ENCODE data around the gene CACNA1G.

Gene CACNA1G

GRCh38 chr17:50584749-50585148, 24.2 kb downstream of the CACNA1G start:
- Histone ChIP-seq H3K4me2 (ENCODE audit: low read length) (no peak overlapping the region), H3K27me3 (ENCODE audit: control insufficient read depth, insufficient read depth, low read length) (peaks cover 59% of the 10 kb centered on the region), H3K9ac (ENCODE audit: low read depth, low read length) (no peak overlapping the region), H3K4me1 (ENCODE audit: control insufficient read depth, insufficient read depth, low read length) (peaks cover 7% of the 10 kb centered on the region), H3K4me3 (ENCODE audit: low read length) (no peak overlapping the region), H3K9me3 (replicated peaks; ENCODE audit: low read length) (no peaks in the 10 kb centered on the region), H3K36me3 (ENCODE audit: insufficient read depth, low read length) (no peaks in the 10 kb centered on the region)

DNA sequence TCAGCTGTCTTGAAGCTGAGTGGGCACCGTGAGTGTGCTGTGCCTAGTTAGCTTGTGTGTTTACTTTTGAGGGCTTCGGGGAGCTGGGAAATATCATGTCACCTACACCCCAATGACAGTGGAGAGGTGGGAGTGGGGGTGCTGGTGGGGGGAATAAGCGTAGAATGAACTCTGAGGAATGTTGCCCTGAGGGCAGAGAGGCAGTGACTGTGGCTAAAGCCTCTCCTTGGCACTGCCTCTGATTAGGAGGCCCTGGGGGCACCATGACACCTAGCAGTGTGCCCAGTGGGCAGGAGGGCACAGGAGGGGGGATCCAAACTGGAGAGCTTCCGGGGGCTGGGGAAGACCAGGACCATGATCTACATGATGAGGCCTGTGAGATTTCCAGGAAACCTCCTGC, 24.8 kb downstream of the CACNA1G start:
- no peaks in the 10 kb centered on the region for H3K36me3 ChIP-seq (ENCODE audit: insufficient read depth, low read length)
- H3K4me3 ChIP-seq (ENCODE audit: low read length) = no peak overlapping the region
- H3K27me3 ChIP-seq (ENCODE audit: control insufficient read depth, insufficient read depth, low read length) = peaks cover 54% of the 10 kb centered on the region
- H3K9ac ChIP-seq (ENCODE audit: low read depth, low read length) = no peak overlapping the region
- H3K4me1 ChIP-seq (ENCODE audit: control insufficient read depth, insufficient read depth, low read length) = peaks cover 7% of the 10 kb centered on the region
- no peaks in the 10 kb centered on the region for H3K9me3 ChIP-seq (replicated peaks; ENCODE audit: low read length)
- no peak overlapping the region for H3K4me2 ChIP-seq (ENCODE audit: low read length)

DNA sequence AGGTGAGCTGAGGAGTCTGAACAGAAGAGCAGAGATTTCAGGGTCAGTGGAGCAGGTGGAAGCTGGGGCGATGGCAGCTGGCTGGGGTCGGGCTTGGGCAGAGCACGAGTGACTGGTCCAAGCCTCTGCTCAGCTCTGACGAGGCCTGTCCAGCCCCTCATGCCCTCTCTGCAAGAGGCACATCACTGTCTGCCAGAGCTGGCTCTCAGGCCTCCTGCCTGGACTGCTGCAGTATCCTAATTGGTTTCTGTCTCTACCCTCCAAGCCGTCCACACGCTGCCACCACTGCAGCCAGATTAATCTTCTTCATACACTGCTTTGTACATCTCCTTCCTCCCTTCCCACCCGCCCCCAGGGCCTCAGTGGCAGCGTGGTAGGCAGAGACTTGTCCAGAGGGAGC, 25.4 kb downstream of the CACNA1G start:
- H3K27me3 ChIP-seq (ENCODE audit: control insufficient read depth, insufficient read depth, low read length) = peaks cover 51% of the 10 kb centered on the region
- no peak overlapping the region for H3K4me2 ChIP-seq (ENCODE audit: low read length)
- no peak overlapping the region for H3K9ac ChIP-seq (ENCODE audit: low read depth, low read length)
- H3K36me3 ChIP-seq (ENCODE audit: insufficient read depth, low read length) = no peaks in the 10 kb centered on the region
- H3K4me3 ChIP-seq (ENCODE audit: low read length) = no peak overlapping the region
- H3K4me1 ChIP-seq (ENCODE audit: control insufficient read depth, insufficient read depth, low read length) = peaks cover 7% of the 10 kb centered on the region
- H3K9me3 ChIP-seq (replicated peaks; ENCODE audit: low read length) = no peaks in the 10 kb centered on the region

- Histone ChIP-seq H3K4me1 (ENCODE audit: control insufficient read depth, insufficient read depth, low read length) (peaks cover 7% of the 10 kb centered on the region), H3K36me3 (ENCODE audit: insufficient read depth, low read length) (no peaks in the 10 kb centered on the region), H3K4me2 (ENCODE audit: low read length) (no peak overlapping the region), H3K4me3 (ENCODE audit: low read length) (no peak overlapping the region), H3K9me3 (replicated peaks; ENCODE audit: low read length) (no peaks in the 10 kb centered on the region), H3K27me3 (ENCODE audit: control insufficient read depth, insufficient read depth, low read length) (peaks cover 48% of the 10 kb centered on the region), H3K9ac (ENCODE audit: low read depth, low read length) (no peak overlapping the region)
Observed at GRCh38 chr17:50586421-50587247, 26.1 kb downstream of the CACNA1G start.

GRCh38 chr17:50587571-50587970, 27.1 kb downstream of the CACNA1G start:
- no peaks in the 10 kb centered on the region for H3K36me3 ChIP-seq (ENCODE audit: insufficient read depth, low read length)
- peaks cover 44% of the 10 kb centered on the region for H3K27me3 ChIP-seq (ENCODE audit: control insufficient read depth, insufficient read depth, low read length)
- H3K4me3 ChIP-seq (ENCODE audit: low read length) = no peak overlapping the region
- no peak overlapping the region for H3K9ac ChIP-seq (ENCODE audit: low read depth, low read length)
- H3K4me1 ChIP-seq (ENCODE audit: control insufficient read depth, insufficient read depth, low read length) = peaks cover 7% of the 10 kb centered on the region
- no peaks in the 10 kb centered on the region for H3K9me3 ChIP-seq (replicated peaks; ENCODE audit: low read length)
- H3K4me2 ChIP-seq (ENCODE audit: low read length) = no peak overlapping the region

DNA sequence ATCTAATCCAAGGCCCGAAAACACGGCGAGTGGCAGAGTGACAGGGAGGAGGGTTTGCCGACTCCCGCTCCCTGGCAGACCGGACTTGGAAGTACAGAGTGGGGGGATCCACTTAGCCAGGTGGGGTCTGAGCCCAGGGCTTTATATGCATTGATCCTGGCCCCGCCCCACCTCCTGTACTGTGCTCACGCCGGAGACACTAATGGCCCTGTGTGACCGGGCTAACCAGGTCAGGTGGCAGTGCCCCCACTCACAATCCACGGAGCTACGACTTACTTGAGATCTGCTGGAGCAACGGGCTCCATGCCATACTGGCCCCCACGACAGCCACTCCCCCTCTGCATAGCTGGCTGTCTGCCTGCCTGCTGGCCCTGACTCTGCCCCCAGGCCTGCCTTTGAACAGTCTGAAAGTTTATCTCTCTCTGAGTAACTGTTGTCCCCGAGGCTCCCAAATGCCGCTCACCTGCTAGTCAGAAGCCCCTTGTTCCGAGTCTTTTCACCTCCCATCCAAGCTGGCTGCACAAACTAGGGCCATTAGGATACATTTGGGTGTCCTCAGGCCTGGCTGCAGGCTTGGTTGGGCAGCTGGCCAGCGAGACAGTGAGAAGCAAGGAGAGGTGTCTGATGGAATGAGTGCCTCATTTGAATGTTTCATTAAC, 28.0 kb downstream of the CACNA1G start:
- Histone ChIP-seq H3K9me3 (replicated peaks; ENCODE audit: low read length) (no peaks in the 10 kb centered on the region), H3K36me3 (ENCODE audit: insufficient read depth, low read length) (no peaks in the 10 kb centered on the region), H3K27me3 (ENCODE audit: control insufficient read depth, insufficient read depth, low read length) (peaks cover 36% of the 10 kb centered on the region), H3K9ac (ENCODE audit: low read depth, low read length) (no peak overlapping the region), H3K4me2 (ENCODE audit: low read length) (no peak overlapping the region), H3K4me1 (ENCODE audit: control insufficient read depth, insufficient read depth, low read length) (peaks cover 7% of the 10 kb centered on the region), H3K4me3 (ENCODE audit: low read length) (no peak overlapping the region)

GRCh38 chr17:50589095-50589705, 28.7 kb downstream of the CACNA1G start:
- H3K4me1 ChIP-seq (ENCODE audit: control insufficient read depth, insufficient read depth, low read length) = peaks cover 7% of the 10 kb centered on the region
- no peak overlapping the region for H3K4me3 ChIP-seq (ENCODE audit: low read length)
- H3K9me3 ChIP-seq (replicated peaks; ENCODE audit: low read length) = no peaks in the 10 kb centered on the region
- peak overlapping the region; percentile 1 for H3K4me2 ChIP-seq (ENCODE audit: low read length)
- H3K27me3 ChIP-seq (ENCODE audit: control insufficient read depth, insufficient read depth, low read length) = peaks cover 30% of the 10 kb centered on the region
- H3K36me3 ChIP-seq (ENCODE audit: insufficient read depth, low read length) = no peaks in the 10 kb centered on the region
- no peak overlapping the region for H3K9ac ChIP-seq (ENCODE audit: low read depth, low read length)

DNA sequence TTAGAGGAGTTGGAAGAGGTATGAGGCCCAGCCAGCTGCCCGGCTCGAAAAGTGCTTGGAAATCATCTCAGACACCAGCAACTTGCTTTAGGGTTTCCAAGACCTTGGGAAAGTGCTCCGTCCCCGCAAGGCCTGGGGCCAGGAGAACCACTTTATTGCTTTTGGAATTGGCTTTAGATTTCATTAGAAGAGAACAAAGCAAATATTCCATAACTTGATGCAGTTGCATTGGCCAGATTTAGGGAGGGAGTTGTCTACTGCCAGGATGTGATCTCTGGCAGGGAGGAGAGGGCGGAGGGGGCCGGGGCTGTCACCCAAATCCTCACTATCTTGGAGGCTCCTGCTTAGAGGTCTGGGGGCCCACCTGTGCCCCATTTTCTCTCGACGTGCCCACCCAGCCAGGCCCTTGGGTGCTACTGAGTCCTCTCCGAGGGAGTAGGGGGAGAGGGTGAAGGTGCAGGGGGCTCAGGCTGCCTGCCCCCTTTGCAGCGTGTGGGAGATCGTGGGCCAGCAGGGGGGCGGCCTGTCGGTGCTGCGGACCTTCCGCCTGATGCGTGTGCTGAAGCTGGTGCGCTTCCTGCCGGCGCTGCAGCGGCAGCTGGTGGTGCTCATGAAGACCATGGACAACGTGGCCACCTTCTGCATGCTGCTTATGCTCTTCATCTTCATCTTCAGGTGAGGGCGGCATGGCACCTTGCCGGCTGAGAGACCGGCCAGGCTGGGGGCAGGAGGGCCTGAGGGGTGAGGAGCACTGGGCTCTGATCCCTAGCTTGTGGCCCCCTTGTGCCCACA, 30.6 kb downstream of the CACNA1G start:
- Histone ChIP-seq H3K36me3 (ENCODE audit: insufficient read depth, low read length) (no peaks in the 10 kb centered on the region), H3K27me3 (ENCODE audit: control insufficient read depth, insufficient read depth, low read length) (peaks cover 22% of the 10 kb centered on the region), H3K4me1 (ENCODE audit: control insufficient read depth, insufficient read depth, low read length) (peaks cover 7% of the 10 kb centered on the region), H3K9me3 (replicated peaks; ENCODE audit: low read length) (no peaks in the 10 kb centered on the region), H3K4me3 (ENCODE audit: low read length) (no peak overlapping the region), H3K4me2 (ENCODE audit: low read length) (no peak overlapping the region), H3K9ac (ENCODE audit: low read depth, low read length) (no peak overlapping the region)

DNA sequence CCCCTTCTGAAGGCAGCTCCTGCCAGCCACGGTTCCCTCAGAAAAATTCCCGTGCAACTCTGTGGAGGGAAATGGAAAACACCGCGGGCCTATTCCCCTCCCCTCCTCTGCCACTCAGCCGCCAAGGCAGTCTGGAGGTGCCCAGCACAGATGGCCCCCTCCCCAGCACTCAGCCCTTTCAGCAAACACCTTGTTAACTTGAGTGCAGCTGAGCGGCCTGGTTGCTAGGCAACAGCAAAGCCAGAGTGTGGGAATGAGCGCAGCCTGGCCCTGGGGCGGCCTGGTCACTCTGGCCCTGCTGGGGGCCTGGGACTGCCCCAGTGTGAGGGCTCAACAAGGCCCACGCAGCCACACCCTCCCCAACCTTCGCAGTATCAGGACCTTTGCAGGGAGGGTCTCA, 32.8 kb downstream of the CACNA1G start:
- Histone ChIP-seq H3K4me1 (ENCODE audit: control insufficient read depth, insufficient read depth, low read length) (peaks cover 7% of the 10 kb centered on the region), H3K27me3 (ENCODE audit: control insufficient read depth, insufficient read depth, low read length) (peaks cover 9% of the 10 kb centered on the region), H3K9me3 (replicated peaks; ENCODE audit: low read length) (no peaks in the 10 kb centered on the region), H3K4me2 (ENCODE audit: low read length) (no peak overlapping the region), H3K4me3 (ENCODE audit: low read length) (no peak overlapping the region), H3K9ac (ENCODE audit: low read depth, low read length) (no peak overlapping the region), H3K36me3 (ENCODE audit: insufficient read depth, low read length) (no peaks in the 10 kb centered on the region)

GRCh38 chr17:50594128-50594823, 33.8 kb downstream of the CACNA1G start:
- Histone ChIP-seq H3K27me3 (ENCODE audit: control insufficient read depth, insufficient read depth, low read length) (peaks cover 12% of the 10 kb centered on the region), H3K9ac (ENCODE audit: low read depth, low read length) (no peak overlapping the region), H3K4me2 (ENCODE audit: low read length) (no peak overlapping the region), H3K36me3 (ENCODE audit: insufficient read depth, low read length) (no peaks in the 10 kb centered on the region), H3K4me1 (ENCODE audit: control insufficient read depth, insufficient read depth, low read length) (peaks cover 4% of the 10 kb centered on the region), H3K9me3 (replicated peaks; ENCODE audit: low read length) (no peaks in the 10 kb centered on the region), H3K4me3 (ENCODE audit: low read length) (no peak overlapping the region)

DNA sequence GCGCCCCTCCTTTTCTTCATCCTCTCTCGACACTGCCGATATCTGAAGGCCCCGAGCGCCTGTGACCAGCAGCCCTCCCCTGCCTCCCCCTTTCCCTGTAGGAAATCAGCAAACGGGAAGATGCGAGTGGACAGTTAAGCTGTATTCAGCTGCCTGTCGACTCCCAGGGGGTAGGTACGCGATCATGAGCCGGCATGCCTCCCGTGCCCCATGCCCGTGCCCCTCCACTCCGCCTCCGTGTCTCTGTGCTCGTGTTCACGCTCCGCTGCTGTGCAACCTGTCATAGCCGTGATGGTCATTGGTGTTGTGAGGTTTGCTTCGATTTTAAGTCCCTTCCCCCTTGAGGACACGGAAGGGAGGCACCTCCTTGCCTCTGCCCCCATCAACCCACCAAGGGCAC, 34.4 kb downstream of the CACNA1G start:
- Histone ChIP-seq H3K4me2 (ENCODE audit: low read length) (no peak overlapping the region), H3K27me3 (ENCODE audit: control insufficient read depth, insufficient read depth, low read length) (peaks cover 12% of the 10 kb centered on the region), H3K9ac (ENCODE audit: low read depth, low read length) (no peak overlapping the region), H3K9me3 (replicated peaks; ENCODE audit: low read length) (no peaks in the 10 kb centered on the region), H3K4me3 (ENCODE audit: low read length) (no peak overlapping the region), H3K4me1 (ENCODE audit: control insufficient read depth, insufficient read depth, low read length) (no peaks in the 10 kb centered on the region), H3K36me3 (ENCODE audit: insufficient read depth, low read length) (no peaks in the 10 kb centered on the region)

Measured in skeletal muscle satellite cell (primary cell).